VCaP (cell line): ENCODE results near the gene CES4A.

Experiments
- H3K27ac ChIP-seq: fragments of 450-650 bp; 2 replicates; pipeline ENCODE4 v1.5.1; 2017
- TF ChIP-seq, protein P1 (sequence below): fragments of 450-650 bp; conservative IDR thresholded peaks from 2 replicates; pipeline ENCODE4 v1.5.1; 2017; ENCODE audit warnings: mild to moderate bottlenecking, moderate library complexity

The CES4A gene

GRCh38 chr16:67000384-67001351, 12.3 kb downstream of the CES4A start:
- TF ChIP-seq, protein P1, sequence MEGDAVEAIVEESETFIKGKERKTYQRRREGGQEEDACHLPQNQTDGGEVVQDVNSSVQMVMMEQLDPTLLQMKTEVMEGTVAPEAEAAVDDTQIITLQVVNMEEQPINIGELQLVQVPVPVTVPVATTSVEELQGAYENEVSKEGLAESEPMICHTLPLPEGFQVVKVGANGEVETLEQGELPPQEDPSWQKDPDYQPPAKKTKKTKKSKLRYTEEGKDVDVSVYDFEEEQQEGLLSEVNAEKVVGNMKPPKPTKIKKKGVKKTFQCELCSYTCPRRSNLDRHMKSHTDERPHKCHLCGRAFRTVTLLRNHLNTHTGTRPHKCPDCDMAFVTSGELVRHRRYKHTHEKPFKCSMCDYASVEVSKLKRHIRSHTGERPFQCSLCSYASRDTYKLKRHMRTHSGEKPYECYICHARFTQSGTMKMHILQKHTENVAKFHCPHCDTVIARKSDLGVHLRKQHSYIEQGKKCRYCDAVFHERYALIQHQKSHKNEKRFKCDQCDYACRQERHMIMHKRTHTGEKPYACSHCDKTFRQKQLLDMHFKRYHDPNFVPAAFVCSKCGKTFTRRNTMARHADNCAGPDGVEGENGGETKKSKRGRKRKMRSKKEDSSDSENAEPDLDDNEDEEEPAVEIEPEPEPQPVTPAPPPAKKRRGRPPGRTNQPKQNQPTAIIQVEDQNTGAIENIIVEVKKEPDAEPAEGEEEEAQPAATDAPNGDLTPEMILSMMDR = no peak
- H3K27ac ChIP-seq = no peak overlapping the region

DNA sequence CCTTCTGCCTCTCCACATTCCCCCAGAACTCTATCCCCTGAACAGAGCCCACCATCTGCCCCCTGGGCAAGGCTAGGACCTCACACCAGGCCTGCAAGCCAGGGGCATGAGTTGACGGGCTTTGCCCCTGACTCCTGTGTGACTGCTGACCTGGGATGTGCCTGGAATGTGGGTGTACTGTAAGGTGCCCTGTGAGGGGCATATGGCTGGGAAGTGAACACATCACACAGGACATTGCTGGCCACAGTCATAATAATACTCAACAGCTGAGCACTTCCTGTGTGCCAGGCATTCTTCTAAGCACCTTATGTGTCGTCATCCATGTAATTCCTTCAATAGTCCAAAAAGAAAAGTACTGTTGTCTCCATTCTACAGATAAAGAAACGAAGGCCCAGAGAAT, 13.3 kb downstream of the CES4A start:
- TF ChIP-seq, protein P1 = no peak
- H3K27ac ChIP-seq = no peak overlapping the region

DNA sequence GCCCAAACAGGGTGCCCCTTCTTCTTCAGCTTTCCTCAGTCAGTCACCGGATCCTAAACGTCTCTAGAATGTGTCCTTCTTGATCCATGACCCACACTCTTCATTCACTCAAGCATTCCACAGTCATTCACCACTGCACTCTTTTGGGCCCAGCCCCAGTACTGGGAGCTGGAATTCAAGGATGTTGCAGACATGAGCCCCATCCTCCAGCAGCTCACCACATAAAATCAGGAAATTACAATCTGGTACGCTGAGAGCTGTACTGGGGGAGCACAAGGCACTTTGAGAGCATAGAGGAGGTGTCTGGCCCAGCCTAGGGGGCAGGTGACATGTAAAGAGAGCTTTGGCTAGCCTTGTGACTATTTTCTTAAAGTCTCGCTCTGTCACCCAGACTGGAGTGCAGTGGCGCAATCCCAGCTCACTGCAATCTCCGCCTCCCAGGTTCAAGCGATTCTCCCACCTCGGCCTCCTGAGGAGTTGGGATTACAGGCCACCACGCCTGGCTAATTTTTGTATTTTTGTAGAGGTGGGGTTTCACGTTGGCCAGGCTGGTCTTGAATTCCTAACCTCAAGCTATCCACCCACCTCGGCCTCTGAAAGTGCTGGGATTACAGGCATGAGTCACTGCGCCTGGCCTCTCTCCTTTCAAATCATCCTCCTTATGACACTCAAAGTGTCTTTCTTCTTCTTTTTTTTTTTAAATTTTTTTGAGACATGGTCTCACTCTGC, 18.7 kb downstream of the CES4A start:
- TF ChIP-seq, protein P1 = no peak
- no peak overlapping the region for H3K27ac ChIP-seq

DNA sequence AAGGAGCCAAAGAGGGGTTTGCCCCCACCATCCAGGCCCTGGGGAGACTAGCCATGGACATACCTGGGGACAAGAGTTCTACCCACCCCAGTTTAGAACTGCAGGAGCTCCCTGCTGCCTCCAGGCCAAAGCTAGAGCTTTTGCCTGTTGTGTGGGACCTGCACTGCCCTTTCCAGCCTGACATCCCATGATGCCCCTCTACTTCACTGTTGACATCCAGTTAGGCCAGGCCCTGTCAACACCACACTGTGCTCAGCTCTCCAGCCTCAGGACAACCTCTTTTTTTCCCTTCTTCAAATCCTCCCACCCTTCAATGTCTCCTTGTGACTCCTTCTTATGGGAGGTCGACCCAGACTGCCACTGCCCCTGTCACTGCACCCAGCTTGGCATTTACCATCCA, 20.8 kb downstream of the CES4A start:
- TF ChIP-seq, protein P1 = no peak
- no peak overlapping the region for H3K27ac ChIP-seq

GRCh38 chr16:67011274-67011673, 22.9 kb downstream of the CES4A start:
- TF ChIP-seq, protein P1 = no peak
- H3K27ac ChIP-seq = no peak overlapping the region

GRCh38 chr16:67013233-67013822, 24.9 kb downstream of the CES4A start:
- peak overlapping the region; percentile 48; the same call in 1 of the 2 replicates for H3K27ac ChIP-seq
- TF ChIP-seq, protein P1 = no peak
